ENCODE data around the gene TRMT11. TPM values are rescaled to one million over a fixed set of nuclear protein-coding genes. Genes with fewer than 3 reads are reported as not detected.

The TRMT11 gene
- total RNA-seq, 1 donor from 2014 or later, result 105 TPM

GRCh38 chr6:126040394-126040793, 54.1 kb downstream of the TRMT11 start:
- Histone ChIP-seq H3K79me2 (ENCODE audit: low read depth) (peaks cover 23% of the 10 kb centered on the region), H4K20me1 (ENCODE audit: low read depth) (peaks cover under 1% of the 10 kb centered on the region), H3K36me3 (peaks cover 21% of the 10 kb centered on the region), H3K4me2 (no peak overlapping the region), H3F3A (ENCODE audit: low read depth) (no peaks in the 10 kb centered on the region), H3K4me1 (peaks cover 9% of the 10 kb centered on the region), H3K27ac (no peak overlapping the region), H3K9ac (no peak overlapping the region), H3K27me3 (no peaks in the 10 kb centered on the region), H3K4me3 (no peak overlapping the region), H3K9me3 (ENCODE audit: low read depth) (no peaks in the 10 kb centered on the region), H2AFZ (replicated peaks) (no peak overlapping the region)
- Mint-ChIP-seq H3K27ac (no peak overlapping the region), H3K36me3 (peaks cover 49% of the 10 kb centered on the region), H3K4me1 (peaks cover 11% of the 10 kb centered on the region), H3K4me3 (no peak overlapping the region), H3K27me3 (ENCODE audit: insufficient read depth, low read depth) (peaks cover 2% of the 10 kb centered on the region), H3K9me3 (peaks cover 13% of the 10 kb centered on the region)
- DNase-seq (ENCODE audit: low spot score), result no peak
- TF ChIP-seq EZH2phosphoT487 (IDR thresholded peaks at IDR 0.05), result no peak
- no peak for TF ChIP-seq EZH2 (IDR thresholded peaks at IDR 0.05)
- no peak for TF ChIP-seq CTCF (IDR thresholded peaks at IDR 0.05)

GRCh38 chr6:126040826-126041225, 54.5 kb downstream of the TRMT11 start:
- H3K9me3 ChIP-seq (ENCODE audit: low read depth), result no peaks in the 10 kb centered on the region
- H3K4me1 ChIP-seq, result peaks cover 5% of the 10 kb centered on the region
- H4K20me1 ChIP-seq (ENCODE audit: low read depth), result no peaks in the 10 kb centered on the region
- no peak for TF ChIP-seq EZH2 (IDR thresholded peaks at IDR 0.05)
- TF ChIP-seq EZH2phosphoT487 (IDR thresholded peaks at IDR 0.05), result no peak
- TF ChIP-seq CTCF (IDR thresholded peaks at IDR 0.05), result no peak
- Mint-ChIP-seq H3K27ac (no peak overlapping the region), H3K4me1 (peaks cover 9% of the 10 kb centered on the region), H3K27me3 (ENCODE audit: insufficient read depth, low read depth) (peaks cover 2% of the 10 kb centered on the region), H3K9me3 (peaks cover 13% of the 10 kb centered on the region), H3K36me3 (peaks cover 51% of the 10 kb centered on the region), H3K4me3 (no peak overlapping the region)
- H3K36me3 ChIP-seq, result peaks cover 21% of the 10 kb centered on the region
- no peaks in the 10 kb centered on the region for H3F3A ChIP-seq (ENCODE audit: low read depth)
- peaks cover 23% of the 10 kb centered on the region for H3K79me2 ChIP-seq (ENCODE audit: low read depth)
- no peak overlapping the region for H3K4me2 ChIP-seq
- H3K9ac ChIP-seq, result no peak overlapping the region
- no peaks in the 10 kb centered on the region for H3K27me3 ChIP-seq
- no peak overlapping the region for H3K27ac ChIP-seq
- no peak for DNase-seq (ENCODE audit: low spot score)
- H3K4me3 ChIP-seq, result no peak overlapping the region
- H2AFZ ChIP-seq (replicated peaks), result no peak overlapping the region

GRCh38 chr6:126041516-126041915, 55.2 kb downstream of the TRMT11 start:
- Histone ChIP-seq H3K9ac (no peak overlapping the region), H3K9me3 (ENCODE audit: low read depth) (no peaks in the 10 kb centered on the region), H3K27ac (no peak overlapping the region), H4K20me1 (ENCODE audit: low read depth) (no peaks in the 10 kb centered on the region), H3K79me2 (ENCODE audit: low read depth) (peaks cover 16% of the 10 kb centered on the region), H3K36me3 (peaks cover 21% of the 10 kb centered on the region), H3K27me3 (no peaks in the 10 kb centered on the region), H2AFZ (replicated peaks) (no peak overlapping the region), H3F3A (ENCODE audit: low read depth) (no peaks in the 10 kb centered on the region), H3K4me3 (no peak overlapping the region), H3K4me1 (no peaks in the 10 kb centered on the region), H3K4me2 (no peak overlapping the region)
- Mint-ChIP-seq H3K4me3 (no peak overlapping the region), H3K27me3 (ENCODE audit: insufficient read depth, low read depth) (no peaks in the 10 kb centered on the region), H3K27ac (peak overlapping the region; percentile 14), H3K4me1 (peaks cover 9% of the 10 kb centered on the region), H3K9me3 (peaks cover 13% of the 10 kb centered on the region), H3K36me3 (peaks cover 48% of the 10 kb centered on the region)
- TF ChIP-seq EZH2phosphoT487 (IDR thresholded peaks at IDR 0.05) (no peak), CTCF (IDR thresholded peaks at IDR 0.05) (no peak), EZH2 (IDR thresholded peaks at IDR 0.05) (no peak)
- no peak for DNase-seq (ENCODE audit: low spot score)
